HG03196 (cell line): Measurements from ENCODE around the gene RINL.
A peak's percentile ranks its signal among the peaks of the same experiment; 100 is the strongest.
"Not testable (repeated sequence)": the region's sequence is repeated elsewhere in the genome, so short reads cannot be mapped to it uniquely, and the experiment has no call there.

Experiments used
- ATAC-seq: cut with Tn5 transposase; IDR thresholded peaks from one replicate; pipeline ENCODE4 v1.9.1; 2021; ENCODE audit not compliant: unreplicated experiment

Gene RINL

DNA sequence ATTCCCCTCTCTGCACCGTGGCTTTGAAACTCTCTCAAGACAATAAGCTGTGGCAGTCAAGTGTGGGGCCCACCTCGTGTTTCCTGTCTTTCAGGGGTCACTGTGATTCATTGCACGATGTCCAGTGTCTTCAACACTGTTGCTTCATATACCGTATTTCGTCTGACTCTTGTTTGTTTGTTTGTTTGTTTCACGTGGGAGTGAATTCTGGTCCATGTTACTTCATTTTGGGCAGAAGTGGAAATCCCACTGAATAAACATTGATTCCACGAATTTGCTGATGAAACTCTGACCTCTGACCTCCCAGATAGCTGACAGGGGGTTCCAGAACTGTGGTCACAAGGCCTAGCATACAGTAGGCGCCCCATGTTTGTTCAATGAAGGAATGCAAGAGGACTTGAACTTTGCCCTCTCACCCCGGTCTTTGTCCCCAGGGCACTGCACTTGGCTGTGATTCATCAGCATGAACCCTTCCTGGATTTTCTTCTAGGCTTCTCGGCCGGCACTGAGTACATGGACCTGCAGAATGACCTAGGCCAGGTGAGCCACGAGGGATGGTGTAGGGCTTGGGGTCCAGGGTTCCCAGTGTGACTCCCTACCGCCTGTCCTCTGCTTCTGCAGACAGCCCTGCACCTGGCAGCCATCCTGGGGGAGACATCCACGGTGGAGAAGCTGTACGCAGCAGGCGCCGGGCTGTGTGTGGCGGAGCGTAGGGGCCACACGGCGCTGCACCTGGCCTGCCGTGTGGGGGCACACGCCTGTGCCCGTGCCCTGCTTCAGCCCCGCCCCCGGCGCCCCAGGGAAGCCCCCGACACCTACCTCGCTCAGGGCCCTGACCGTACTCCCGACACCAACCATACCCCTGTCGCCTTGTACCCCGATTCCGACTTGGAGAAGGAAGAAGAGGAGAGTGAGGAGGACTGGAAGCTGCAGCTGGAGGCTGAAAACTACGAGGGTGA, 26.8 kb upstream of the RINL start:
- ATAC-seq: no peak

DNA sequence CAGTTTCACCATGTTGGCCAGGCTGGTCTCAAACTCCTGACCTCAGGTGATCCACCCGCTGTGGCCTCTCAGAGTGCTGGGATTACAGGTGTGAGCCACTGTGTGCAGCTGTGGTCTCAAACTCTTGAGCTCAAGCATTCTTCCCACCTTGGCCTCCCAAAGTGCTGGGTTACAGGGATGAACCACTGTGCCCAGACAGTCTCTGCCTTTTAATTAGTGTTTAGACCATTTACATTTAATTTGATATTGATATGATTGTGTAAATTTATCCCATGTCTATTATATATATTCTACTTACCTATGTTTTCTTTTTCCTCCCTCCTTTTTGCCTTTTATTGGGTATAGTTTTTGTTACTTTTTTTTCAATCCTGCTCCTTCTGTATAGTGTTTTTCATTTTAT, 23.6 kb upstream of the RINL start:
- no peak for ATAC-seq

DNA sequence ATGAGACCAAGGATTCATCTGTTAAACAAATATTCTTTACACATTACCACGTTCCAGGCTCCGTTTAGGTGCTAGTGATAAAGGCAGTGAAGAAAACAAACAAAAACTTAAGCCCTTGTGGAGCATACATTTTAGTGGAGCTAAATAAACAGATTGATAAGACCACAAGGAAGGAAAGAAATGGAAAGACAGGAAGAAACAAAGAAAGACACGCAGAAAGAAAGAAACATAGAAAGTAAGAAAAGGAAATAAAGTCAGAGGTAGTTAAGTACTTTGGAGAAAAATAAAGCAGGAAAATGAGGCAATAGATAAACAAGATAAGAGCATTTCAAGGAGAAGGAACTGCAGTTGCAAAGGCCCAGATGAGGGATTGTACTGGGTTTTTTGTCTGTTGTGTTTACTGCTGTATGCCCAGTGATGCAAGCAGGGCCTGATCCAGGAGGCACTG, 22.7 kb upstream of the RINL start:
- no peak for ATAC-seq

DNA sequence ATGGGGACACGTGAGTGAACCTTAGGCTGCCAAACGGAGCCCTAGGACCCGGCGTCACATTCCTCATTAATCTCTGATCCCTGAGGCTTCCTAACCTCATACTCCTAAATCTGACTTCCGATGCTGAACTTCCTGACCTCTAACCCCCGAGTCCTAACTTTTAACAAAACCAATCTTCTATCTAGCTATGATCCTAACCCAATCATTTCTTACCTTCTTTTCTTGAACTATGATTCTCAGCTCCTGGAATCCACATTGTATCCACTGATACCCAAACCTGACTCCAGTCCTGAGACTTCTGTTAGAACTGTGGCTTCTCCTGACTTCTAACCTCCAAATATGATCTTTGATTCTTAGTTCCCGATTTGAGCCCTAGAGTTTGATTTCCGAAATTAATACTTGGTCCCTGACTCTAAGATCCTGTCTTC, 22.1 kb upstream of the RINL start:
- ATAC-seq: no peak

DNA sequence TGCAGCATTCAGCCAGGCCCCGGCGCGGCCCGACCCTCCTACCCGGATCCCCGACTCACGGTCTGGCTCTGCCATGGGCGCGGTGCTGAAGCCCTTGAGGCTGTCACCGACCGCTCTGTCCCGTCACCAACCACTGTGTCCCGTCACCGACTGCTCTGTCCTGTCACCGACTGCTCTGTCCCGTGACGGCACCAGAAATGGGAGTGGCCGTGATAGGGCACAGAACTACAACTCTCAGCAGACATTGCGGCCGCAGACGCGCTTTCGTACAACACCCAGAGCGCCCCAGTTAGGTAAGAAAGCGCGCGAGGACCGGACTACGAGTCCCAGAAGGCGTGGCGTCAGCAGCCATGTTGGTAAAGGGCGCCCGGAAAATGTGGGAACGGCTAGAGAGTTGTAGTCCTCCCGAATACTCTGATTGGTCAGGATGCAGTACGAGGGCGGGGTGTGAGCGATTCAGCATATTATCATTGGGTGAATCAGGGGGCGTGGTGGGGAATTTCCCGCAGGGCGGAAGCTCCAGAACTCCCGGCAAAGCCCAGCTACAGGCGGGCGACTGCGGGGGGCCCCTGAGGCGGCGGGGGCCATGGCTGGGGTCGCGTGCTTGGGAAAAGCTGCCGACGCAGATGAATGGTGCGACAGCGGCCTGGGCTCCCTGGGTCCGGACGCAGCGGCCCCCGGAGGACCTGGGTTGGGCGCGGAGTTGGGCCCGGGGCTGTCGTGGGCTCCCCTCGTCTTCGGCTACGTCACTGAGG, 21.5 kb upstream of the RINL start, which contains the start of the genes NFKBIB and SIRT2:
Gene NFKBIB (plus strand): TSS at position 523 of the 755 bp plus-strand sequence. CDS start 64 bp downstream, at position 587.
Gene SIRT2 (minus strand): TSS at position 172 of the 755 bp plus-strand sequence. CDS start 97 bp downstream, at position 75.
- peak; percentile 86 for ATAC-seq

DNA sequence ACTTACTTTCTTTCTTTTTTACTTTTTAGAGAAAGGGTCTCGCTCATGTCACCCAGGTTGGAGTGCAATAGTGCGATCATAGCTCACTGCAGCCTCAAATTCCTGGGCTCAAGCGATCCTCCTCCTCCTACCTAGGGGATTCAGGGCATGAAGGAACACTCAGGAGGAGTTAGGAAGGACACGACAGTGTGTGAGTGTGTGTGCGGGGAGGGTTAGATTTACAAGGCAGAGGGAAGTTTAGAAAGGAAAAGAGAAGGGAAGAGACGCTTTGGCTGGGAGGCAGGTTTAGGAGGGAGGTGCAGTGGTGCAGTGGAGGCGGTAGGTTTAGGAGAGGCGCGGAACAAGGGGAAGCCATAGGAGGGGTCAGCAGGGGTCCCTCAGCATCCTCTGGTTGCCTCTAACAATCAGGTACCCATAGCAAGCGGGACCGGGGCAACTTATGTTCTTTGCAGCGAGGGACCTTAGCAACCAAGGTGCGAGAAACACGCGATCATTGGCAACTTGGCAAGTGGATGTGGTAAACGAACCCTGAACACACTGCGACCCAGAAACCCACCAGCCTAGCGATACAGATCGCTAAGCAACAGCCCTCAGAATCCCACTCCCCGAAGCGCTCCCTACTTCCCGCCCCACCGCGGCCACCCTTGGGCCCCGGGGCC, 20.8 kb upstream of the RINL start:
- ATAC-seq: no peak

DNA sequence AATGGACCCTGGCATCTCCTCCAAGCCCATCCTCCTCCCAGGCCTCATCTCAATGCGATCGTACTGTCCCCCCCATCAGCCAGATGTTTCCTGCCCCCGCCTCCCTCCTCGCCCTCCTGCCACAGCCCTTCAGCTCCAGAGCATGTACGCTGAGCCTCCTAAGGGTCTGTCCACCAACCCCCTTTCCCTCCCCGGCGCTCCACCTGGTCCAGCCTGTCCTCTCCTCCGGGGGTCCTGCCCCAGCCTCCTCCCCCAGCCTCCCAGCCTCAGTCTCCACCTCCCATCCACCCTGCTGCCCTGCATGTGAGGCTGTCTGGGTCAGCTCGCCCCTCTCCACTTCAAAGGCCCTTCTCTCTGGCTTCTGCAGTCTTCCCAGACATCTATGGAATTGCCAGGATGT, 16.9 kb upstream of the RINL start:
- ATAC-seq: no peak

DNA sequence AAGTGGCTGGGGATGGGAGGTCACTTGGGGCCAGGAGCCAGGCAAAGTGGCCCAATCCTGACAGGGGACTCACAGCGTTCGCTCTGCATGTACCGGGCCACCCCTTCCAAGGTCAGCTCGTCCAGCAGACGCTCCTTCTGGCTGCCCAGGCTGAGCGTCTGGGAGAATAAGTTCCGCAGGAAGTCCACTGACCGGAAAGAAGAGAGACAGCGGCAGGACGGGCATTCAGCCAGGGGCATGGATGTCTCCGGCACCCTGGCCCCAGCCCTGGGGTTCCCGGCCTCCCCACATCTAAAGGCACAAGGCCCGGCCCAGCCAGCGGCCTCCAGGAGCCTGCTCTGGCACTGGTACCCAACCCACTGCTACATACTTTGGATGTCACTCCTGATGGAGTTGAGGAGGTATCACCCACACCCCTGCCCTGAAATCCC, 15.3 kb upstream of the RINL start:
- no peak for ATAC-seq

DNA sequence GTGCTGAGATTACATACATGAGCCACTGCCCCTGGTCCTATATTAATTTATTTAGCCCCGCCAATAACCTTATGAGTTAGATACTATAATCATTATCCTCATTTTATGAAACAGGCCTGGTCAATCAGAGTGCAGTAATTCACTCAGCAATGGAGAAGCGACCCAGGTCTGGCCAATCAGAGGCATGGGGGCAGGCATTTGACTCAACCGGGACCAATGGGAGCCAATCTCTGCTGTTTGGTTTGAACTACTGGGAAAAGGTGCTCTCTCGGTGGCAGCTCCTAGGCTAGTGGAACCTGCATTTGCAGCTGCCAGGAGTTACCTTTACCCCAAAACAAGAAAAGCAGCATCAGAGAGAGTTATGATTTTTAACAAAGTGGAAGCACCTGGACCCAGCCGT, 14.8 kb upstream of the RINL start:
- ATAC-seq: no peak

DNA sequence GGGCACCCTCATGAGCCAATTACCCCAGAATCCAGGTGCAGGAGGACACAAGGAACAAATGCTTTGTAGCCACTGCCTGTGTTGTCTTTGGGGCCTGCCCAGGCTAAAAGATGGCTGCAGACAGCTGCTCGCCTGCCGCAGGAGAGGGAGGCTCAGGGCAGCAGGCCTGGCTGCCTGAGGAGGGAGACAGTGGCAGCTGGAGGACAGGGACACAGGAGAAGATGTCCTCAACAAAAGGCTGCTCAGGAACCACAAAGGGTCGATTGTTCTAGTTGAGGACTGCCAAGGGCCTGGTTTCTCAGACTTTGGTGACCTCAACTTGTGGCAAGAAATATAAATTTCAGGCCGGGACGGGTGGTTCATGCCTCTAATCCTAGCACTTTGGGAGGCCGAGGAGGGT, 13.7 kb upstream of the RINL start:
- no peak for ATAC-seq

DNA sequence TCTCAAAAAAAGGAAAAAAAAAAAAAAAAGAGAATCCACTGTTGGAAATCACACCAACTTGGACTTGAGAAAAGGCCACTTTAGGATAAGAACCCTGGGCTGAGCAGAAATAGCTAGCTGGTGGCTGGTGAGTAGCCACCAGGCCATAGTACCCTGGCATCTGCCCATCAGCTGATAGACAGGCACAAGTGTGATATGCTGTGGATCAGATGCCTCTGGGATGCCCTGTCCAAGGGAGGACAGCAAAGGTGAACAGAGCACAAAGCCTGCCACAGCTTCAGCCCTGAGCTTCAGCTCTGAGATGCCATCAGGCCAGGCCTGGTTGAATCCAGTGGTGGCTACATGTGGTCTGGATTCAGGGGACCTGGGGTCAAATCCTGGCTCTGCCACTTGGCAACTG, 12.6 kb upstream of the RINL start:
- no peak for ATAC-seq

DNA sequence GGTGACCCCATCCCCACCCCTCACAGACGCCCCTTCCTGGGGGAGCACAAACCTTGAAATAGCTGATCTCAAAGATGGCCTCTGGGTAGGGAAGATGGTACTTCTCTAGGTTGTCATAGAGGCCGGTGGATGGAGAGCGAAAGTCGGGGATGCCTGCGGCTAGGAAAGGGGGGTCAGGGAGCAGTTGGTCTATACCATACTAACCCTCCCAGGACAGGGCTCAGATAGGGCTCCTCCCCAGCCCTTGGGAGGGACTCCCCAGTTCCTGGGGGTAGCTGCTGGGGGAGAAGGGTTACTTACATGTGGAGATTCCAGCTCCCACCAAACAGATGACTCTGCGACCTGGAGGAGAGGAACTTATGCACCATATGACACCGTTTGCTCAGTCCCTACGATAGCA, 11.7 kb upstream of the RINL start:
- ATAC-seq: no peak

DNA sequence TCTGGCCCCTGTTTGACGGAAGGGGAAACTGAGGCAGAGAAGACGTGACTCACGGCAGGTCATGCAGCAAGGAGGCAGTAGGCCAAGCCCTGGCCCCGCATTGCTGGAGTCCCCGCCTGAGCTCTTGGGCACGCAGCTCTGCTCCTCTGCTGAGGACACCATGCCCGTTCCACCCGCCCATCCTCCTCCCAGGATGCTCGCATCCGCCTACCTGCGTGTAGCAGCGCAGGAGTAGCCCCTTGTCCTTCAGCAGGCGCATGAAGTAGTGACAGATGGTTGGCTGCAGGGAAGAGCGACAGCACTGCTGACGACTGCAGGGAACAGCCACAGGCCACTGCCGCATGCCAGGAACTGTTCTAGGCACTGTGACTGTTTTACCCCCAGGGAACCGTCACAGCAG, 10.8 kb upstream of the RINL start:
- no peak for ATAC-seq

DNA sequence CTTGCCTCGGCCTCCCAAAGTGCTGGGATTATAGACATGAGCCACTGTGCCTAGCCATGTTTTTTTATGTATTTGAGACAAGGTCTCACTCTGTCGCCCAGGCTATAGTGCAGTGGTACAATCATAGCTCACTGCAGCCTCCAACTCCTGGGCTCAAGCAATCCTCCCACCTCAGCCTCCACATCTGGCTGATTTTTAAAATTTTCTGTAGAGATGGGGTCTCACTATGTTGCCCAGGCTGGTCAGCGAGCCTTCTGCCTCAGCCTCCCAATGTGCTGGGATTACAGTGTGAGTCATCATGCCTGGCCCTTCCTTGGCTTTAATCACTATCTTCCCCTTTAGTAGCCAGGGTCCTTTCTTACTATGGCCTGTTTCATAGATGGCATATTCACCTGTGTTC, 6.6 kb upstream of the RINL start:
- ATAC-seq: not testable (repeated sequence)

DNA sequence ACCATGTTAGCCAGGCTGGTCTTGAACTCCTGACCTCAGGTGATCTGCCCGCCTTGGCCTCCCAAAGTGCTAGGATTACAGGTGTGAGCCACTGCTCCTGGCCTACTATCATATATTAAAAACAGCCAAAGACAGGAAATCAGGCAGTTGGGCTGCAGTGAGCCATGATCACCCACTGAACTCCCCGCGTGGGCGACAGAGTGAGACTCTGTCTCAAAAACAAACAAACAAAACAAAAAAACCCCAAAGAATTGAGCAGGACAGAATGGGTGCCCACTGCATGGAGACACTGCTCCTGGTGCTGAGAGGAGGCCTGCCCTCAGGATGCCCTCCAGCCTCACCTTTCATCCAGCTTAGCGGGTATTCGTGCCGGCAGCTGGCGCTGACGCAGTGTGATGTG, 5.2 kb upstream of the RINL start:
- no peak for ATAC-seq

DNA sequence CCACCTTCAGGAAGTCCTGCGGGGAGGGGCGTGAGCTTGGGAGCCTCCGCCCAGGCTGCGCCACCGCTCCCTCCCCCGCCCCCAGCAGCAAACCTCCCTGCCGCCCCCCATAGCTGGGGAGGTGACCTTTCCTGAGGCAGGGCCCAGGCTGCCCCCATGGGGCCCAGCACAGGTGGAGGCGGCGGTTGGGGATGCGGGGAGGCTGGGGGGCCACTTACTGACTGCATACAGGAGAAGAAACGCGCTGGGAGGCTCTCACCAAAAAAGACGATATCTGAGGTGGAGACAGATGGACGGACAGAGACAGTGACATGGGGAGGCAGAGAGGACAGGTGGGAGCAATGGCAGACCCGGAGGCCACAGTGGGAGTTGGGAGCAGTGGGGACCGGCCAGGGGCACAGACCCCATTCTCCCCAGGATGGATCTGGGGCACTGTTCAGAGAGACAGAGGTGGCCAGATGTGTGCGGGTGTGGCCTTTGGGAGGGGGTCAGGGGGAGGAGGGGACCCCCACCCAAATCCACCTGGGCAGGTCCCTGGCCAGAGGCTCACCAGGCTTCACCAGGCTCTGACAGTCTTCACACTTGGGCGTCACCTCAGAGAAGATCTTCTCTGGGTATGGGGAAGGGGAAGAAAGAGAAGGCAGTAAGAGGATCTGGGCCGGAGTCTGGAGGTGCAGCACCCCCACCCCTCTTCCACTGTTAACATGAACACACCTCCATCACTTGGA, 3.0 kb upstream of the RINL start:
- no peak for ATAC-seq

DNA sequence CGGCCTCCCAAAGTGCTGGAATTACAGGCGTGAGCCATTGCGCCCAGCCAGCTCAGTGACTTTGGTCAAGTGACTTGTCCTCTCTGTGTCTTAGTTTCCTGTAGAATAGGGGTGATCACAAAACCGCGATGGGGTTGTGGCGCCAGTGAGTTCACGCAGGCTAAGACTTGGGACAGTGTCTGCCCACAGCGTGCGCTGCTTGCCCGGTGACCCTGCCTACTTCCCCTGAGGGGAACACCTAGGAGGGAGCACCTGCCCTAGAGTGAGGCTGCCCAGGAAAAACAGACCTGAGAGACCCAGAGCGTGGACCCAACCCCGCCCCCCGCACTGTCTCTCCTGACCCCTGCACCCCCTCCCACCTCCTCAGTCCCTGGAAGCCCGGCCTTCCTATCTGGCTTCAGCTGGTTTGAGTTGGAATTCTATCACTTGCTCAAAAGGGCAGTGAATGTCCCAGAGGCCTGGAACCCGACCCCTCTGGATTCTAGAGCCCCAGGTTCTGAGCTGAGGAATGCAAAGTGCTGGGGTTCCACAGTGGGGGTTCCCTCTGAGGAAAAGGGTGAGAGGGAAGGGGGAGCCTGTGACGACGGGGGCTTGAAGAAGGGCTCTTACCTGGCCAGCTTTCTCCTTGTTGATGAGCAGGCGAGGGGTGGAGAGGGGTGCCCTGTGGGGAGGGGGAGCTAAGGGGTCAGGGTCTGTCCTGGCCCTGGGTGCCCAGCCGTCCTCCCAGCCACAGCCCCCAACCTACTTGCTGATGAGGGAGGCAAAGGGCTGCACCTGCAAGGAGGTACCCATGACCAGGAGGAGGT, 2.2 kb upstream of the RINL start:
- ATAC-seq: no peak

DNA sequence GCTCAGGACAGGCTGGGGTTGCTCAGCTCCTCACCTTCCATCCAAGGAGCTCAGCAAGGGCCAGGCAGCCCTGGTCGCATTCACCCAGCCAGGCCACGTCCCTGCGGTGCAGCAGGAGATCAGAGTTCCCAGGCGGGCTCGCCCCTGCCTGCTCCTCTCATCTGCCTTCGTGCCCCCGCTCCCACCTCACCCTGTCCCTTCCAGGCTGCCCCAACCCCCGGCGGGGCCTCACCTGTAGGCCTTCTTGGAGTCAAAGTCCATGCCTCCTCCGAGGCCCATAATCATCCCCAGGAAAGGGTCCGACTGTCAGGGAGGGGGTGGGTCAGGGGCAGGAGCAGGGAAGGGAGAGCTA, 1.3 kb upstream of the RINL start:
- ATAC-seq: no peak

DNA sequence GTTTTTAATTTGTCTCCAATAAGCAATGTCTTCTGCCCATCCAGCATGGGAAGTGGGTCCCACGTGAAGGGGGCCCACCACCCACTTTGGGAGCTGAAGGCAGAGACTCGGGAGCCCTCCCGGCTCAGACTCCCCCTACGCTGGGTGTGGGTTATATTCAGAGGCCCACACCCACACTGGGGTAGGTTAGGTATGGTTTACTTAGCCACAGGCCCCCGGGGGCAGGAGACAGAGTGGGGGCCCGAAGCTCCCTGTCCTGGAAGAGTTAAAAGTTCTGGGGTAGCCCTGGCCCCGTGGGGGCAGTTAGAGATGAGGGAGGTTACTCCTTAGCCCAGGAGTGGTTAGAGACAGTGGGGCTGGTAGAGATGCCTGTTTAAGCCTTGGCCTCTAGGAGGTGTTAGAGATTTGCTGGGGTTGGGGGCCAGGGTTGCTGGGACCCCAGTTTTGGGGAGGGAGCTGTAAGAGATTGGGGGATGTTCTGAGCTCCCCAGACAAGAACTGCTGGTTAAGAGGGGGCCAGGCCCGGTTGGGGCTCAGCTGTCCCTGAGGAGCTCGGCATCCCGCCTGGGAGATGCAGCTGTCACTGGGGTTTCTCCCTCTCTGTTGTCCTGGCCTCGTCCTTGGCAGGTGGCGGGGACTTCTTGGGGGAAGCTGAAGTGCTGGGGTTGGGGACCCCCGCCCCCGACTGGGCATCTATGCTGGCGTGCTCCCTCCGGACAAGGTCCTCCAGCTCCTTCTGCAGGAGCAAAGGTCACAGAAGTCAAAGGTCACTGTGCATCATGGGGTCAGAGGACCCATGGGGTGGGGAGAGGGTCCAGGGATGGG, 712 bp upstream of the RINL start:
- ATAC-seq: no peak
